Cerebellar cortex (tissue), 1 donor: ENCODE data around the gene FLRT1.
"Not testable (repeated sequence)": the region's sequence is repeated elsewhere in the genome, so short reads cannot be mapped to it uniquely, and the experiment has no call there.

Experiments used
- DNase-seq: peaks from one replicate; pipeline ENCODE4 v3.0.0-alpha.2; 2015; ENCODE audit warnings: low spot score

FLRT1 gene

DNA sequence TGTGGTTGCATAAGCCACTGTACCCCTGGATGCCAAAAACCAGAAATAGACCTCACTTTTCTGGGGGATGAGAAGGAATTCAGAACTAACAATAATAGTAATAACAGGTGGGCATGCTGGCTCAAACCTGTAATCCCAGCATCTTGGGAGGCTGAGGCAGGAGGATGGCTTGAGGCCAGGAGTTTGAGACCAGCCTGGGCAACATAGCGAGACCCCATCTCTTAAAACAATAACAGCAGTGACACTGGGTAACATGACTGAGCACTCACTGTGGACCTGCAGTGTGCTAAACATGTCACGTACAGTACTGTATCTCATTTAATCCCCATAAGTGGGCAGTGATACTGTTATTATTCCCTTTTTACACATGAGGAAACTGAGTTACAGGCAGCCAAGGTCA is 10.0 kb downstream of the FLRT1 start:
- DNase-seq, result no peak

DNA sequence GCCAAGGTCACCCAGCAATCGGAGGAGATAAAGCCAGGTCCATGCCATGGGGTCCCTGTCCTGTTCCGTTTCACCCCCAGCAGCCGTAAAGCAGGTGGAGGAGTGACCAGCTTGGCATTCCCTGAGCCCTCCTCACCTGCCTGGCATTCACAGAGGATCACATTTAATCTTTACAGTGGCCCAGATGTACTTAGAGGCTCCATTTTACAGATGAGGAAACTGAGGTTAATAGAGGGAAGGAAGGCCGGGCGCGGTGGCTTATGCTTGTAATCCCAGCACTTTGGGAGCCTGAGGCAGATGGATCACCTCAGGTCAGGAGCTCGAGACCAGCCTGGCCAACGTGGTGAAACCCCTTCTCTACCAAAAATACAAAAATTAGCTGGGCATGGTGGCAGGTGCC is 11.6 kb downstream of the FLRT1 start:
- DNase-seq, result not testable (repeated sequence)

DNA sequence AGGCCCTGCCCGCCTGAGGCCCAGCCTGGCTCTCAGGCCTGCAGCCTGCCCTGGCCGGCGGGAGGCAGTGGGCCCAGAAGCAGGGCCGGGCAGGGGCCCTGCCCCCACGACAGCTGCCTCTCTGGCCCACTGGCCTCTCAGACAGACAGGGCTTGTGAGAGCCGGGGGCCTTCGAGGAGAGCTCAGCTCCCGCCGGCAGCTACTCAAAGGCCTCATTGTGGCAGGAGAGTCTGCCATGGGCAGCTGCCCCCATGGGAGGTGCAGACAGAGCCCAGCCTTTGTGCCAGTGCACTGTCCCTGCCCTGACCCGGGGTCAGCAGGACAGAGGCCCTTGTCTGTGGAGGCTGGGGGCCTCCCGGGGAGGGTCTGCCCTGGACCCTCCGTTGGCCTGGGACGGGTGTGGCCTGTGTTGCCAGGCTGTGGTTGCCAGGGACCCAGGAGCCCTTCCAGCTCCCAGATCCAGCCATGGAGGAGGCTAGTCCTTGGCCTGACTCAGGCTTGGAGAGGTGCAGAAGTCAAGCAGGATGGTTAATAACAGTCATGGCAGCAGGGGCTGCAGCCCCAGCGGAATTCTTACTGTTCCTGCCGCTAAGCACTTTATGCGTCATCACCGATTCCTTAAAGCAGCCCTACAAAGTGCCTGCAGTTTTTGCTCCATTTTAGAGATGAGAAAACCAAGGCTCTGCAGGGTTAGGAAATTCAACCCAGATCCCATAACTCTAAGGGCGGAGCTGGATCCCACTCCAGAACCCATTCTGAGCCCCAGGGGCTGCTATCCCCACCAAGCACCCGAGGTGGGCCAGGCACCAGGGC is 12.5 kb downstream of the FLRT1 start:
- no peak for DNase-seq

- DNase-seq, result no peak
Observed at GRCh38 chr11:64049509-64049908, 13.8 kb downstream of the FLRT1 start.

DNA sequence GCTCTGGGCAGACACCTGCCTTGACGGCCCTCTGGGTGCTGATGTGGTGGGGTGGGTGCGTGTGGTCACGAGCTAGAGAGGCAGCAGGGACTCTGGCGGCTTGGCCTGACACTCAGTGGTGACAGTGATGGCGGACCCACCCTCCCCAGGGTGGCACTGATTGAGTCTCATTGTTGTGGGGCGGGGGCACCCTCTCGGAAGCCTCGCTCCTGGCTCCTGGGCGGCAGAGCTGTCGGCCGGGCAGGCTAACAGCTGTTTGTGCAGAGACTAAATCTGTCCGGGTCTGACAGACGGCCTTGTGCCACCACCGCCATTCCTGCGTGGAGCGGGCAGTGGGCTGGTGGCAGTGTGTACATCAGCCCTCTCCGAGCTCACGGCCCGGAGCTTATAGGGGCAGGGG is 15.6 kb downstream of the FLRT1 start:
- DNase-seq, result no peak

GRCh38 chr11:64052436-64052835 is 16.7 kb downstream of the FLRT1 start:
- no peak for DNase-seq

GRCh38 chr11:64052938-64053622 is 17.3 kb downstream of the FLRT1 start:
- DNase-seq, result no peak

GRCh38 chr11:64053699-64054098 is 18.0 kb downstream of the FLRT1 start:
- no peak for DNase-seq

DNA sequence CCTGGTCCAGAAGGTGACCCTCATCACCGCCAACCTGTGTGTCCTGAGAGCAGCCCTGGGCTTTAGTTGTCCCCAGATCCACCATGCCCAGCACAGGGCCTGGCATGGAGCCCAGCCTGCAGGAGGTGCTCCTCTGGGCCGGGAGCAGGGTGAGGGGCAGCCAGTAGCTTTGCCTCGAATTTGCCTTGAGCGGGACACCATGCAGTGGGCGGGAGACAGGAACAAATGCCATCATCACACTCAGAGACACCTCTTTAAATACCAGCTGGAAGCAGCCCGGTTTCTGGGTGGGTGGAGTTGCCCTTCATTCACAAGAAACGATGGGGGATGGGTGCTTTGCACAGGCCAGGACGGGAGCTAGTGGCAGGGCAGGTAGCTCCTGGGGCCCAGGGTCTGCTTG is 19.3 kb downstream of the FLRT1 start:
- DNase-seq, result no peak

DNA sequence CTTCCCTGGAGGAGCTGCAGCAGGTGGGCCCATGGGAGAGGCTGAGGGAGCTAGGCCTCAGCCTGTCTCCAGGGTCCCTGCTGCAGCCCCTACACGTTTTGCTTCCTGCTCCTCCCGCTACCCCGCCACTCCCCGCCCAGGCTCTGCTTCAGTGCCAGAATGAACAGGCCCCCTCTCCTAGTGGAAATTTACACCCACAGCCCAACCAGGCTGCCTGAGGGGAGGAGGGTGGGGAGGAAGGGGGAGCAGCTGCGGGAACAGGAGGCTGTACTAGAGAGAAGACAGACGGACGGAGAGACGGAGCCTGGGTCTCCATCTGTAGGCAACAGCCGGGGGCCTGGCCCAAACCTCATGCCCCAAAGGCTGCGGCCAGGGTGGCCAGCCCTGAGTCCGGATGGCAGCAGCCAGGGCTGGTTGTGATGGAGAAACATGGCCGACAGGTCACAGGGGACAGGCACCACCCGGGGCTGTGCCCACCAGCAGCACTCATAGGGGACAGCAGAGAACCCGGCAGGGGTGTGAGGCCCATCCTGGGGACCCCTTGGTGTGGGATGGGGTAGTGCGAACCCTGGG is 20.6 kb downstream of the FLRT1 start:
- DNase-seq, result peak; percentile 80

DNA sequence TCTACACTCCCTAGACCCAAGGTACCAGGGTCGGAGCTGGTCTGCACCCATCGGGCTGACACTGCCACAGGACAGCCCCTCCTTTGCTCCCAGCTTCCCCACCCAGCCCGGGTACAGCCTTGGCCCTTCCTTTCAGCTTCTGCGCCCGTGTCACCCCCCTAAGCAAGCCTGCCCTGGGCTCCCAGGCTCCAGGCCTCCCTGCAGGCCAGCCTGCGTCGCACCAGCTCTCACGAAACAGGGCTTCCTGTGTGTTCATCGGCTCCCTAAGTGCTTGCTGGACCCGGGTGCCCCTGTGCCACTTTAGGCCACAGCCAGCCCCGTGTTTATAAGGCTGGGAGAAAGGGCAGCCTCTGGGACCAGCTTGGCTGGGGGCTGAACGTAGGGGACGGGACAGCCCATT is 21.1 kb downstream of the FLRT1 start:
- DNase-seq, result no peak

- no peak for DNase-seq
Observed at GRCh38 chr11:64057890-64058289, 22.2 kb downstream of the FLRT1 start.

GRCh38 chr11:64058494-64058893 is 22.8 kb downstream of the FLRT1 start:
- peak; percentile 59 for DNase-seq

GRCh38 chr11:64059339-64060140 is 23.8 kb downstream of the FLRT1 start:
- DNase-seq, result no peak

DNA sequence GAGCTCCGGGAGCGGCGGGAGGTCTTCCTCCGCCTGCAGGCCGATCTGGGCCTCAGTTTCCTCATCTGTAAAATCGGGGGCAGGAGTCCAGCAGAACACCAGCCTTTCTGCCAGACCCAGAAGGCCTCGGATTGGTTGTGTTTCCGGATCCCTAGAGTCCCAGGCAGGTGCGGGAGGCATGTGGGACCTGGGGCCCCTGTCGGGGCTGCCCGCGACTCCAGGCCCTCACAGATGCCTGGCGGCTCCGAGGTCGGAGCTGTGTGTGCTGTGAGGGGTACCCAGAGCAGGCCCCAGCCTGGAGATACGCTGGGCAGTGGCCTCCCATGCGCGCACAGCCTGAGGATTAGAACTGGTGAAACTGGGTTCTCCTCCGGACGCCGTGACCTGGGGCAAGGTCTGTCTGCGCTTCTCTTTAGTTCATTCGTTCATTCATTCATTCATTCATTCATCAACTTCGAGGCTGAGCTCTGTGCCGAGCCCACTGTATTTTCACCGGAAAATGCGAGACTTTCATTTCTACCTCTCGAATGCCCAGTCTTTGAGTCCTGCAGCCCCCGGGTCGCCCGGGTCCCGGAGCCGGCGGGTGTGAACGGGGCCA is 24.6 kb downstream of the FLRT1 start:
- DNase-seq, result no peak

GRCh38 chr11:64060861-64061444 is 25.2 kb downstream of the FLRT1 start:
- peak; percentile 53 for DNase-seq

GRCh38 chr11:64062185-64063039 is 26.7 kb downstream of the FLRT1 start:
- DNase-seq, result peak; percentile 66

DNA sequence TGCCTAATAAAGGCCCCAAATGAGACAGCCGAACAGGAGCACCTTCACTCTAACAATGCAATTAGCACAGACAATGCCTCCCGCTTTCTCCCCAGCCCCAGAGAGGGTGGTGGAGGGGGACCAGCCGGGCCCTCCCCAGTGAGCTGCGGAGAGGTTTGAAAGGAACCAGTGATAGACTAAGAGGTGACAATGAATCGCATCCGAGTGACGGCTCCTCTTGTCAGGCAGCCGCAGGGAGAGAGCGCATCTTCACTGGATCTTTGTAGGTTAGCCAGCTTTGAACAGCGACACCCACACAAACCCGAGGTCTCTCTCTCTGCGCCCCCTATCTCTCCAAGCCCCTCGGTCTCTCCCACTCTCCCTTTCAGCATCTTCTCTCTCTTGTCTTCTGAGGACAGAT is 28.0 kb downstream of the FLRT1 start:
- no peak for DNase-seq

DNA sequence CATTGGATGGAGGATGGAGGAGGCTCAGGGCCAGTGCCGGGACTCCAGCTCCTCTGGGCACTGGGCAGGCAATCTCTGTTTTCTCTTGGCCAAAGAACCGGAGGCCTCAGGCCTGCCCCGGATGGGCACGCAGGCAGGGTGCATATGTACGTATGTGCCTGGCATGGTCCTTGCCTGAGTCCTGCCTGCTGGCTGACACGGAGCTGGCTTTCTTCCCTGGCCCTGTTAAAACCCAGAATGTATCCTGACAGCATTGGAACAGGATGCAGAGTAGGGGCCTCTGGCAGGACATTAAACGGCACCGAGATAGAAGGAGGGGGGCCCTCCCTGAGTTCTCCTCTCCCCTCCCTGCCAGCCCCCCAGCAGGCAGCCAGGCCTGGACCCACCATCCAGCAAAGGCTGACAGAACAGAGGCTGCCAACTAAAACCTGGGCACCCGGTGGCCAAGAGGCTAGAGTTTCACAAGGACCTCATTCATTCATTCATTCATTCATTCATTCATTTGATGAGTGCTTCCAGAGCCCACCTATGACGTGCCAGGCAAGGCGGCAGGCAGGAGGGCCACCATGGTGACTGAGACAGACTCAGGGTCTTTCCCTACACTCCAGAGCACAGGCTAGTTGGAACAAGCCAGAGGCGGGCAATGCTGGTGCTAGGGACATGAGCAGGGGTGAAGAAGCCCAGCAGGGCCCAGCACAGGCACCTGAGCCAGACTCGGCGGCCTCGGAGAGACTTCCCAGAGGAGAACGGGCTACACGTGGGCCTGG is 28.8 kb downstream of the FLRT1 start:
- peak; percentile 88 for DNase-seq

DNA sequence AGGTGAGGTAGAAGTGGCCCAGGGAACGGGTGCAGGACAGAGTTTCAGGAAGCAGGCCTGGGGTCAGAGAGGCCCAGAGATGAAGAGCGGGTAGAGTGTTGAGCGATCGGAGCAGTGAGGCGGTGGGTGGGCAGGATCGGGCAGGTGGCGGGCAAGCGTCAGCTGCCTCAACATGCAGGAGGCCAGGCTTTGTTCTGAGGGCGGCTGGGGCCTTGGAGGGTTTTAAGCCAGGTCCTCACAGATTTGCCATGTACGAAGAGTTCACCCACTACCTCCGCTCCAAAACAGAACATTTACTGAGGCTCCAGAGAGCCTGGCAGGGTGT is 29.4 kb downstream of the FLRT1 start:
- no peak for DNase-seq
